GM19455 (cell line): ENCODE results near the gene GRM4.

ENCODE experiments used
- ATAC-seq: cut with Tn5 transposase; IDR thresholded peaks from one replicate; pipeline ENCODE4 v1.9.1; 2021; ENCODE audit not compliant: unreplicated experiment

Gene GRM4

DNA sequence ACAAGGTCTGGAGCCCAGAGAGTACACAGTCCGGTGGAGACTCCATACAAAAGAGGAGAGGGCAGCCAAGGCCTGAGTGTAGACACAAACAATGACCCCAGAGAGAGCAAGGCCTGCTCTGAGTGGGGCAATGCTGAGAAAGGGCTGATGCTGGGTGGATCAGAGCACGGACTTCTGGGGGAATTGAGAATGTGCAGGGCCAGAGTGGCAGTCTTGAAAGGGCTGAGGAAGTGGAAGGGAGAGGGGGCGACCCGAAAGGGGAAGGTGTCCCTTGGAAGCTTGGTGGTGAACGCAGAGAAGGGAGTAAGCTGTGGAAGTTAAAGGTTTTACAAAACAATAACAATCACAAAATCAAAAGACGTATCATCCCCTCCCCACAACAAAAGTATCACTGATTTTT is 12.0 kb upstream of the GRM4 start:
- ATAC-seq: no peak

DNA sequence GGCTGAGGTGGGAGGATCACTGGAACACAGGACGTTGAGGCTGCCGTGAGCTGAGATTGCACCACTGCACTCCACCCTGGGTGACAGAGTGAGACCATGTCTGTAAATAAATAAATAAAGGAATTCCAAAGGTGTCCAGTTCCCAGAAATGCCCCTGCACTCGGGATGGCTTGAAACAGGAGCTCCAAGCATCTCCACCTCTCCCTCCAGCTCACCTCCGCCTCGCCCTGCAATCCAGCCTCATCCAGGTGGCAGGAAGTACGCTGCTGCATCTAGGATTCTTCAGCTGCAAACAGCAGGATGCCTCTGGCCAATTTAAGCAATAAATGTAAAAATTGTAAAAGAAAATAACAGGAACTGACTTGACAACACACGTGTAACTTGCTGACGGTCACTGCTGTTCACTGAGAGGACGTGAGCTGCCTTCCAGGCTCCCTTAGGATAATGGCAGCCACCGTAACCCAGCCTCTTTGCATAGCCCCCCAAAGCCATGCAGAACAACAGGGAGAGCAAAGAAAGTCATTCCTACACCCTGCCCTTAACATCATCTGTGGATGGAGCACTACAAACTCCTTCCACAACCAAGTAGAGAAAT is 11.4 kb upstream of the GRM4 start:
- no peak for ATAC-seq

GRCh38 chr6:34155471-34156300 is 9.8 kb upstream of the GRM4 start:
- ATAC-seq: no peak

- ATAC-seq: no peak
These were observed 9.0 kb upstream of the GRM4 start for GRCh38 chr6:34154668-34155447.

DNA sequence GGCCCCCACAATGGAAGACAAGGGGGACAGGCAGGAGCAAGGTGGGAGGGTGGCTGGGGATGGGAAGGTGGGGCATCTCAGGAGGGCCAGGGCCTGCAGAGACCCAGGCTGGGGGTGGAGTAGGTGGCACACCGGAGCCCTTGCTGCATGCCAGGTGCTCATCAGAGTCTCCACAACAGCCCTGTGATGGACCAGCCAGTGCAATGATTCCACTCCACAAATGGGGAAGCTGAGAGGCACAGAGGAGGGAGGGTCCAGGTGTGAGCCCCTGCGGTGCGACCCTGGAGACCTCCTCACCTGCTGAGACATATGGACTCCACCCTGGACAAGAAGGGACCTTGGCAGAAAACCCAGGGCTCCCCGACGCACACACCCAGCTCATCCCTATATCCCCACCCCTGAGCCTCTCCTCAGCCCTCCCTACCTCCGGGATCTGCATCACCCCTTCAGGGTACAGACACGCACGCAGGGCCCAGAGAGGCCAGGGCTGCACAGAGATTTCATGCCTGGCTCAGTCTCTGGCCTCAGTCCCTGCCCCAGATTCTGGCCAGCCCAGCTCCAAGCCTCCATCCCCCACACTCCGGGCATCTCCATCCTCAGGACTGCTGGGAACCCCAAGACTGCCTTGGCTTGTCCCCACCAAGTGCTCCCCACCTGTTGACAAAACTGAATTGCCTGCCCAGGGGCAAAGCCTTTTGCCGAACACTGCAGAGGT is 7.1 kb upstream of the GRM4 start:
- ATAC-seq: no peak

- no peak for ATAC-seq
These were observed 6.2 kb upstream of the GRM4 start for GRCh38 chr6:34152042-34152524.

DNA sequence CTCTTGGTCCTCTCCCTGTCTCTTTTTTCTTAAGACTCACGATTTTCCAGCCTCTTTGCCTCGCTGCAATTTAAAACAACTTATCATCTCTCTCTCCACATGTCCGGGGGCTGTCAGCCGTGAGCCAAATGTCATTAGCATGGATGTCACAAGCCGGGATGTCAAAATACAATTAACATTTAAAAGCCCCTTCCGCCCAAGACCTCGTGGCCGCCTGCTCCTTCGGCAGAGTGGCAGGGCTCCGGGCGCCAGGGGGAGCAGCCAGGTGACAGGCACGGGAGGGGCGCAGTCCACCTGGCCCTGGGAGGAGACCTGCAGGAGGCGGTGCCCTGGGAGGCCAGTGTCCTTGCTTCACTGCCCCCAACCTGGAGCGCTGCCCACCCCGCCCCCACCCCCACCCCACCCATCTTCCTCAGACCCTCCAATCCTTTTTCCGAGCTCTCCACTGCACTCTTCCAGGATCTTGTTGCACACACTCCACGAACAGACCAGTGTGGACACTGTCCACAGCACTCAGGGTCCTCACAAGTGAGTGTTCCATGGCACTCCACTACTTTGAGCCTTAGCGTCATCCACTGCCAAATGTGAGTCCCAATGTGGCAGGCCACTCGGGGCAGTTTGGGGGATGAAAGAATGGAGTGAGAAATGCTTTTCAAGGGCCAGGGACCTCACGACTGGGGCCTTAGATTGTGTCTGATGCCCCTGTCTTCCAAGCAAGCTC is 5.6 kb upstream of the GRM4 start:
- no peak for ATAC-seq

GRCh38 chr6:34150766-34151165 is 4.9 kb upstream of the GRM4 start:
- ATAC-seq: no peak

GRCh38 chr6:34149831-34150400 is 4.0 kb upstream of the GRM4 start:
- no peak for ATAC-seq

DNA sequence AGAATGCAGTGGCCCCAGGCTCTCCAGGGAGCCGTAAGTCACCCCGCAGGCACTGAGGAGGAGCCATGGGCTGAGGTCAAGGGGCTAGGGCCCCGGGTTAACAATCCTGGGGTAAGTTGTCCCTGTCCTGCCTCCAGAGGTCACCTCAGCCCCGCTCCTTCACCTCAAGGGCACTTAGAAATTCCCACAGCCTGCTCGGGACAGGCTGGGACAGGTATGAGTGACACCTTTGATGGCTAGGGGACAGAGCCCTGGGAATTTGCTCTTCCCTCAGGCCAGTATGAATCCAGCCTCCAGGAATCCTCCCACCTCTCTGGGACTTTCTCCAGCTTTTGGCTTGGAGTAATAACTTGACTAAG is 3.5 kb upstream of the GRM4 start:
- no peak for ATAC-seq

DNA sequence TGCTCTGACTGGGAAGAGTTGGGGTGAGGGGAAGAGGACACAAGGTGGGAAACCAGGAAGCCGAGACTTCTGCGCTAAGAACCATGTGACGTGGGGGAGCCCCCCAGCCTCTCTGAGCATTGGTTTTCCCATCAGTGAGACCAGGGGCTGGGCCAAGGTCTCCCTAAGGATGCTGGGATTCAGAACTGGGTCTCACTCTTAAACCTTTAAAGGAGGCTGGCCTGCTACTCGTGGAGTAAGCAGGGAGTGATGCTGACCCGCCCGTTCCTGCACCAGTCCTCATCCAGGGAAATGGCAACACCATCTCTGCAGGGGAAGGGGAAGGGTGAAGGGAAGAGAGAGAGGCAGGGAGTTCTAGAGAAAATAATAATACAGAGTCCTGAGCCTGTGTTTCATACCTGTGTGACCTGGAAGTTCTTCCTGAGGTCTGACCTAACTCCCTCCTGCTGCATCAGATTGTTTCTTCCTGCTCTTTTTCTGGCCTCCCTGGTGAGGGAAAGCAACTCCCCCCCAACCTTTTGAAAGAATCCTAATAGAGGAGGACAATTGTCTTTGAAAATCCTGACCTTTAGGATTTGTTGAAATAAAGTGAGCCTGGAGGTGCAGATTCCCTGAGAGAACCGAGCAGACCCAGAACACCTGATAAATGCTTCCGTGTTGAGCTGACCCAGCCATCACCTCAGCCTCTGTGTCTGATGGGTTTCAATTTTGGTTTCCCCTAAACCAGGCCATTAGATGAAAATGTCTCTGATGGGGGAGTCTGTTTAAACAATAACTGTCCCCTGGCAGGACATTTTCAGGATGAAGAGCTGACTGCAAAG is 3.0 kb upstream of the GRM4 start:
- ATAC-seq: no peak

DNA sequence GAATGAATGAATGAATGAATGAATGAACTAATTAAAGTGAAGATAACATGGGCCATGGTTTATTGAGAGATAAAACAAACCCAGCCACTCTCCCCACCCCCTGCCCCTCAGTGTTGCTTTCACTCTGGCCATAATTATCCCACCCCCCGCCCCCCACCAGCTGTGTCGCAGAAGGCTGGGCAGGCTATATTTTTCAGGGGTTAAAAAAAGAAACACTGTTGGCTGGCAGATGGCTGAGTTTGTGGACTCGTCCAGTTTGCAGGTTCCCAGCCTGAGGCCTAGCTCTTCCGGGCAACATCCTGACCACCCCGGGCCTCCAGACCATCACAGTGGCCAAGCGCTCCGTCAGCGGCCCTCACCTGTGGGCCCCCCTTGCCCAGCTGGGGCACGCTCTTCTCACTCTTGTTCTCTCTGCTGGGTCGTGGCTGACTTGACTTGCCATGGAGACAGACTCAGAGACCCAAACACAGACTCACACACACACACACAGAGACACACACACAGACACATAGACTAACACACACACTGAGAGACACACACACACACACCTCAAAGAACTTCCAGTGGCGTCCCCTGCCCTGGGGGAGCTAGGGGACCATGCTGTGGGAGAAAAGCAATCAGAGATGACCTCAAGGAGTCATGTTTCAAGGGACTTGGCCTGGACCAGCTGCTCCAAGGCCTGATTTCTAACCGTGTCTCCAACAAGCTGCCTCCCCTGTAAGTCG is 2.2 kb upstream of the GRM4 start:
- ATAC-seq: no peak

DNA sequence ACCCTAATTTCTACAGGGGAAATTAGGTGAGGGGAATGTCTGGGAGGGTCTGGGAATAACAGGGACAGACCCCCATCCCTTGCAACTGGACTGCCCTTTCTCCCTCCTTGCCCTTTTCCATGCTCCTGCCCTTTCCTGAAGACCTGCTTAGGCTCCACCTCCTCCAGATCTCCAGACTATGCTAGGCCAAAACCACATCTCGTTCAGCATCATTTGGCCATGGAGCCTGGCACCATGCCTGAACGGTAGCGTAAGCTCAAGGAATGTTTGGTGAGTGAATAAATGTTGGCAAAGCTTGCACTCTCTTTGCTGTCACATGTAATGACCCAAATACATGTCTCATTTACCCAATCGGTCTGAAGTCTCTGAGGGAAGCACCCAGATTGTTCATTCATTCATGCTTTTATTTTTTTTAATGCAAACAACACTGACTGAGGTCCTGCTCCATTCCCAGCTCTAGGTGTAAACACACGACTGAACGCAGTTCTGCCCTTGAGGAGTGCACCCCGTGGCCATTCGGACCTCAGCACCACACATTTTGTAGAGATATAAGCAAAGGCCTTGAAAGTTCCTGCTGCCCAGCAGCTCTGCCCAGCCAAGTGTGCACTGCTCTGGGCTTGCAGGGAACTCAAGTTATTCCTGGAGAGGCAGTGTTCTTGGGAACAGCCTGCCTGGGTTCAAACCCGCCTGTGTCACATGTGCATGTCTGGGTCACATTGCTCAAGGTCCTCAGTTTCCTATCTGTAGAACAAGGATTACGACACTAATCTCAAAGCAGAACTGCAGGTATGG is 1.1 kb upstream of the GRM4 start:
- ATAC-seq: no peak

DNA sequence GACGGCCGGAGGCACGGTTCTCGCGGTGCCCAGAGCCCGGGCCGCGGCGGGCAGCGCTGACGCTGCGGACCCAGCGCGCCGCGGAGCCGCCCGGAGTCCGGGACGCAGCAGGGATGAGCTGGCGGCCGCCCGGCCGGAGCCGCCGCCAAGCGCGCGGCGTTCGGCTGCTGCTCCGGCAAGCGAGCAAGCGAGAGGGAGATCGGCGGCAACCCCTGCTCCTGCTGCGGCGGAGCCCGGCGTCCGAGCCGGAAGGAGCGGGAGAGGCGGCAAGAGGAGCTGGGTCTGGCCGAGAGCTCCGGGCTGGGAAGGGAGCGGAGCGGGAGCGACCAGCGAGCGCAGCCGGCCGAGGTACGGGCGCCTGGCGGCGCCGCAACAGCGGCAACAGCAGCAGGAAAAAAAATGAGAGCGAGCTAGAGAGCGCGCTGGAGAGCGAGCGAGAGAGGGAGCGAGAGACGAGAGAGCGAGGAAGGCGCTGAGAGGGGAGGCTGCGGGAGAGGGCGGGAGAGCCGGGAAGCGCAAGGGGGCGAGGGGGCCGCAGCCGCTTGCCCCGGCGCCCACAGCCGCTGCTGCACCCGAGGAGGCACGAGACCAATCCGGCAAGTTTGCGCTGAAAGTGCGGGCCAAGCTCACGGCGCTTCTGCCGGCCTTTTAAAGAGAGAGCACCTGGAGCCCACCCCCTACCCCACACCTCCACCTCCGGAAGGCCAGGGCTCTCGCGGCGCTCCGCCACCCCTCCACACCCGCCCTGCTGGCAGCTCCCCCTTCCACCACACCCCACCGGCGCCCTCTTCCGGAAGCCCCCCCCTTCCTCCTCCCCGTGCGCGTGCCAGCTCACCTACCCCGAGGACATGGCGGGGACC is 496 bp downstream of the GRM4 start:
- ATAC-seq: no peak

GRCh38 chr6:34144581-34145160 is 1.2 kb downstream of the GRM4 start:
- ATAC-seq: no peak

- ATAC-seq: no peak
These were observed 1.9 kb downstream of the GRM4 start for GRCh38 chr6:34143884-34144580.
